Gastroesophageal sphincter (tissue), 3 donors: Measurements from ENCODE around the gene ZNF878.

Experiments used
- CTCF ChIP-seq, 4 experiments: fragments of 200-600 bp in 2 of 4; fragments of 450-650 bp in 2 of 4; sonication (generic) in 1 of 4; IDR thresholded peaks; one replicate each; pipeline ENCODE4 v1.5.1; 2017 to 2019; ENCODE audit warnings: antibody characterized with exemption in 4 of 4, mild to moderate bottlenecking in 2 of 4, moderate library complexity in 2 of 4
- POLR2AphosphoS5 ChIP-seq: sonication (generic); formaldehyde crosslinking; IDR thresholded peaks from one replicate; pipeline ENCODE4 v1.6.1; 2017; ENCODE audit warnings: antibody characterized with exemption

DNA sequence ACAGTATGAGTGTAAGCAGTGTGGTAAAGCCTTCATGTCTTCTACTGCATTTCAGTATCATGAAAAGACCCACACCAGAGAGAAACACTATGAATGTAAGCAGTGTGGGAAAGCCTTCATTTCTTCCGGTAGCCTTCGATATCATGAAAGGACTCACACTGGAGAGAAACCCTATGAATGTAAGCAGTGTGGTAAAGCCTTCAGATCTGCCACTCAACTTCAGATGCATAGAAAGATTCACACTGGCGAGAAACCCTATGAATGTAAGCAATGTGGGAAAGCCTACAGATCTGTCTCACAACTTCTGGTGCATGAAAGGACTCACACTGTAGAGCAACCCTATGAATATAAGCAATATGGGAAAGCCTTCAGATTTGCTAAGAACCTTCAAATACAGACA lies 24.6 kb upstream of the ZNF878 start:
- no peak for TF ChIP-seq CTCF (IDR thresholded peaks at IDR 0.05)
- no peak for TF ChIP-seq POLR2AphosphoS5
